A549 treated with RU486 at 1 μM for 4 hours (cell line): ENCODE measurements around the gene TMEM168. TPM values are rescaled to one million over a fixed set of nuclear protein-coding genes. Genes with fewer than 3 reads are reported as not detected.

Experiments used
- total RNA-seq: library from RNA; stranded (reverse); fragments of 200-300 nt; extraction: Qiagen RNA extraction; gene quantifications from 5 replicates; pipeline ENCODE4 v1.2.3, GENCODE V29; 2022; ENCODE audit warnings: low read depth

Gene TMEM168
- total RNA-seq: 8.2 to 12.6 TPM (median 8.8 TPM) in 5 replicates

GRCh38 chr7:112789817-112790585 lies at the start of gene TMEM168:
TSS of gene TMEM168 (minus strand) at chr7:112790393. CDS start at chr7:112784825, 5,568 bp downstream.

